Fibroblast of pulmonary artery (primary cell): ENCODE results near the gene PKNOX1.
"Not testable (repeated sequence)": the region's sequence is repeated elsewhere in the genome, so short reads cannot be mapped to it uniquely, and the experiment has no call there.

Experiments used
- DNase-seq: peaks from one replicate; pipeline ENCODE4 v3.0.0-alpha.2; 2010; ENCODE audit warnings: low read depth
- H3K4me3 ChIP-seq: replicated peaks from 2 replicates; pipeline ENCODE4 v1.5.1; 2011; ENCODE audit warnings: low read depth, mild to moderate bottlenecking, control low read depth, low read length, moderate library complexity
- CTCF ChIP-seq: IDR thresholded peaks from 2 replicates; pipeline ENCODE4 v1.5.1; 2011; ENCODE audit warnings: mild to moderate bottlenecking, control low read depth, low read length, inconsistent platforms; ENCODE audit errors: missing control alignments

The PKNOX1 gene

DNA sequence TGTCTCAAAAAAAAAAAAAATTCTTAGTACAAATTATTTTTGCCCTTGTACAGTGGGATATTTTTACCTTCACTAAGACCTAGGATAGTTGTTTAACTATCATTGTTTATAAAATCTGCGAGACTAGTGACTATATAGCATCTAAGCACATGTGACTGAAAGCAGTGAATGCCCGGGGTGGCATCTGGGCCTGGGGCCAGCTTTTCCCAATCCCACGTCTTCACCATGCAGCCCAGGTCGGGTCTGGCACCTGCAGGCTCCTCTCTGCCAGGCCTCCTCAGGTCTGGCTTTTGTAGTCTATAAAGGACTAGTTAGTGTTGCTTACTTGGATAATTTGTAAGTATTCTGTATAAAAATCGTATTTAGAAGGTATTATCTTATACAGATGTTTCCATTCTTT, 60.5 kb downstream of the PKNOX1 start:
- no peak for TF ChIP-seq CTCF
- H3K4me3 ChIP-seq: no peak overlapping the region
- DNase-seq: no peak

DNA sequence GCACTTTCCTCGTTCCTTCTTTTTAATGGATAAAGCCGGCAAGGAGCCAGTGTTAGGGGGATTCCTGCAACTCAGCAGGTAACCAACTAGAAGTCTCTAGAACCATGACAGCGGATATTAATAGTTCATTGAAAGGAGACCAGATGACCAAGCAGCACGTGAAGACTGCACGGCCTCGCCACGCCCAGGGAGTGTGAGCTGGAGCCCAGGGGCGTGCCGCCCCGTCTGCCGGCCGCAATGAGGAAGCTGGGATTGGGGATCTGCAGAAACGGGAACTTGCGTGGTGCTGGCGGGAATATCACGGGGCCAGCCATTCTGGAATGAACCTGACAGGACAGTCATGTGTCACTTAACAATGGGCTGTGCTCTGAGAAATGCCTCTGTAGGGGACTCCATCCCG, 62.5 kb downstream of the PKNOX1 start:
- DNase-seq, H3K4me3 ChIP-seq: not testable (repeated sequence)

DNA sequence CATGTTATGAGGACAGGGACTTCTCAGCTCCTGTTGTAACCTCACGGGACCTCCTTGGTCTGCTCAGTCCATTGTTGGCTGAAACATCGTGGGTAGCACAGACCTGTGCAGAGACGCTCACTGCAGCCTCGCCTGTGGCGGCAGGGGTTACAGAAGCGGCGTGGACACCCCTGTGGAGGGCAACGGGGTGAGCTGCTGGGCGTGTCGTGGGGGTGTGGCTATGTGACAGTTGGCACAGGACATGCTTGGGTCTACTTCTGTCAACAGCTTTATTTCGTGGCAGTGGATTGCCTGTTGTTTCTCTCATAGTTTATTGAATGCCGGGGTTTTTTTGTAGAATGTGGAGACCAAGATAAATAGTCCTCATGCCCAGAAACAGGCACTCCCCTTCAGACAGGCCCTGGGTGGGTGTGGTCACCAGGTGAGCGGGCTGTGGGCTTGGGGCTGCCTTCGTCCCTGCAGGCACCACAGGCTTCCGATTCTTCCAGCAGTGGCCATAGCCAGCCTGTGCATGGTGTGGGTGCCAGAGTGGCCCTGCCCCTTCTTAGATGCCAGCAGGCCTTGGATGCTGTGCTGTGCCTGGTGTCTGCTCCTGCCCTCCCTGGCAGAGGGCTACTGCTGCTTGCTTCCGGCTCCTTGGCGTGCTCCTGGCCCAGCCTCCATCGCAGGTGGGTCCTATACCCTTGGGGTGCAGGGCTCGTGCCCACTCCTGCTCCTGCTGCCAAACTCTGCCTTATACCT, 63.7 kb downstream of the PKNOX1 start:
- not testable (repeated sequence) for DNase-seq, H3K4me3 ChIP-seq

GRCh38 chr21:43038659-43039044, 64.3 kb downstream of the PKNOX1 start:
- DNase-seq, H3K4me3 ChIP-seq: not testable (repeated sequence)

DNA sequence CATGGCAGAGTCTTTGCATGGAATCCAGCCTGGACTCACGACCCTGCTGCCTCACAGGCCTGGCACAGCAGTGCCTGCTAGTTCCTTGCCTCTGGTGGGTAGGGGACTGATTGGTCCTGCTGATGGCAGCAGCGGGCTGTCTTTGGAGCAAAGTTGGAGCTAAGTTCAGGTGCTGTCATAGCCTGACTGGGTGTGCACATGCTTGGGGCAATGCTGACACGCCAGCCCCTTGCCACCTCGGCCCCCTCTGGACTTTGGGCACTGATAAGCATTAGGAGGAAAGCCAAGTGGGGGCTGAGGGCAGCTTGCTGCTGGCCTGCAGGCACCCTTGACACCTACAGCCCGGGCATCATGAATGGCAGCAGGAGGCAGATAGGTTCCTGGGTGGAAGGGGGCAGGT, 67.8 kb downstream of the PKNOX1 start:
- DNase-seq, H3K4me3 ChIP-seq: not testable (repeated sequence)

DNA sequence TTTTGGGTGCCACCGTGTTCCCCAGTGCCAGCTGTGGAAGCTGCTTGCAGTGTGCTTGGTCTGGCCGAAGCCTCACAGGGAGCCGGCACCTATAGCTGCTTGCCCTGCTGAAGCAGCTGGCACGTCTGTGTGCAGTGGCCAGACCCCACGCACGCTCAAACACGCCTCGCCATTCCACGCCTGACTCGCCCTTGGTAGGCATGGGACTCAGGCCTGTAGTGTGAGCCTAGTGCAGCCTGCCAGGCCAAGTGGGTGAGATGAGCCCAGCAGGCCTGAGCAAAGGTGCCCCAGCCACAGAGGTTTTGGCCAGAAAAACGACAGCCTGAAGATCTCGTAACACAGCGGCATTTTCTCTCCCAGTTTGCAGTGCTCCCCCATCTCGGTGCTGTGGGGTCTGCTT, 68.9 kb downstream of the PKNOX1 start:
- H3K4me3 ChIP-seq, DNase-seq: not testable (repeated sequence)

GRCh38 chr21:43044547-43044946, 70.2 kb downstream of the PKNOX1 start:
- not testable (repeated sequence) for DNase-seq, H3K4me3 ChIP-seq

DNA sequence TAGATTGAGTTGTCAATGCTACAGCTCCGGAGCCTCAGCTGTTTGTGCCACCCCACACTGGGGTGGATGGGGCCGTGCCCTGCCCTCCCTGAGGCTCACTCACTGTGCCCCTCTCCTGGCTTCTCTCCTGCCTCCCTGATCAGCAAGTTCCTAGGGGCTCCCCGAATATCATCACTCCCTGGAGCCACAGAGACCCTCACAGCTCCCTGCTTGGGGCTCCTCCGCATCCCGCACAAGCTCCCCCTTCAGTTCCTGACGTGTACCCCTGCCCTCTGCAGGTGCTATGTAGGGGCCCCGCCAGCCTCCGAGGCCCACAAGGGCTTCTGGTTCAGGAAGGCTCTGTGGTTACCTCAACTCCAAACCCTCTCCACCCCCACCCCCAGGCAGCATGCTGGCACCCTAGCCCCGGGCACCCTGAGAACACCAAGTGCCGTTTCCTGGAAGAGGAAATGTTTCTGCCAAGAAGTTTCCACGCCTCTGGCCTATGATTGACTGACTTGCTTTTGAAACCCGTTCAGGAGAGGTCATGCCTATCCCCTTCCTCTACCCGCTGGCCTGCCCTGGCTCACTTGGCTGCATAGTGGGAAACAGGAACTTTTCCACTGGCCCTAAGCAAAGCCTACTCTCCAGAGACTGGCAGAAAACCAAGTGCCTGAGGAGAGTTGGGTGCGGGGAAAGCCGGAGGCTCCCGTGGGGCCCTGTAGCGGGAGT, 71.0 kb downstream of the PKNOX1 start:
- H3K4me3 ChIP-seq, DNase-seq: not testable (repeated sequence)

- not testable (repeated sequence) for DNase-seq, H3K4me3 ChIP-seq
Observed at GRCh38 chr21:43045876-43046821, 71.8 kb downstream of the PKNOX1 start.

DNA sequence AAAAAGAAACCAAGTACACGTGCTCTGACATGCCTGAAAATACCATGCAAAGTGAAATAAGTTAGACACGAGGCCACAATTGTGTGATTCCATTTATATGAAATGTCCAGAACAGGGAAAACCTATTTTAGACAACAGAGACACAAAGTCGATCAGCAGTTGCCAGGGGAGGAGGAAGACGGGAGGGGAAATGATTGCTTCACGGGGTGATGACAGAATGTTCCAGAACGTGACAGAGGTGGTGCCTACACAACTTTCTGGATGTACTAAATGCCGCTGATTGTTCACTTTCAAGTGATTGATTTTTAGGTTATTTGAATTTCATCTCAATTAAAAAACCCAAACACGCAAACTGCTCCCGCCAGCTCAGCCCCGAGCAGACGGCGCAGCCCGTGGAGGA, 78.8 kb downstream of the PKNOX1 start:
- not testable (repeated sequence) for DNase-seq, H3K4me3 ChIP-seq

DNA sequence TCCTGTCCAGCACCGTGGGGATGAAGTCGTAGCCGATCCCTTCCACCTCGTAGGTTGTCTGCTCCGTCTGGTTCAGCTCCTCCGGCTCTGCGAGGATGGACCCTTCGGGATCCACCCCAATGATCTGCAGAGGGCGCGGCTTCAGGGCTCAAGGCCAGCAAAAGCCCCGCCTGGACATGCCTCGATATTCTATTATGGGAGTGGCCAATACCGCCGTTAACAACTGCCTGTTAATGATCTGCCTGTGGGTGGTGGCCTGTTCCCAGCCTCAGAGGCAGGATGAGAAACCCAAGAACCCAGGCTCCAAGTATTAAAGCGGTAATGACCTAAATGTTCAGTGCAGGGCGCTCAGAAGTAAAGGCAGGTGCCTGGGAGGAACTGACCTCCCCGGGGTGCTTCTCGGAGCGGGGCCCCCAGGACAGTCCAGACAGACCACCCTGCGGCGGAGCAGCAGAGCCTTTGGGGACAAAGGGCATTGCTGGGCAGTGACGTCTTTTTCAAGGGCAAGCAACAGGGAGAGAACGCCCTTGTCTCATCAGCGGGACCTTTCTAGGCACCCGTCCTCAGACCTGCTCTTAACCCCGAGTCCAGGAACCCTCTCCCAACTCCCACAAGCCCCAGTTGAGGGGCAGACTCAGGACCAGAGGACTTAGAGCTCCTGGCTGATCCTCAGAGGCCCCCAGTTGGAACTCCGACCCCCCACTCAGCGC, 88.7 kb downstream of the PKNOX1 start:
- not testable (repeated sequence) for H3K4me3 ChIP-seq

GRCh38 chr21:43064265-43064917, 90.0 kb downstream of the PKNOX1 start:
- not testable (repeated sequence) for DNase-seq, H3K4me3 ChIP-seq

More for the DNA sequence above, 88.7 kb downstream of the PKNOX1 start:
- not testable (repeated sequence) for DNase-seq

- H3K4me3 ChIP-seq, DNase-seq: not testable (repeated sequence)
Observed at GRCh38 chr21:43065991-43066390, 91.6 kb downstream of the PKNOX1 start.

GRCh38 chr21:43066690-43067089, 92.3 kb downstream of the PKNOX1 start:
- not testable (repeated sequence) for DNase-seq, H3K4me3 ChIP-seq

DNA sequence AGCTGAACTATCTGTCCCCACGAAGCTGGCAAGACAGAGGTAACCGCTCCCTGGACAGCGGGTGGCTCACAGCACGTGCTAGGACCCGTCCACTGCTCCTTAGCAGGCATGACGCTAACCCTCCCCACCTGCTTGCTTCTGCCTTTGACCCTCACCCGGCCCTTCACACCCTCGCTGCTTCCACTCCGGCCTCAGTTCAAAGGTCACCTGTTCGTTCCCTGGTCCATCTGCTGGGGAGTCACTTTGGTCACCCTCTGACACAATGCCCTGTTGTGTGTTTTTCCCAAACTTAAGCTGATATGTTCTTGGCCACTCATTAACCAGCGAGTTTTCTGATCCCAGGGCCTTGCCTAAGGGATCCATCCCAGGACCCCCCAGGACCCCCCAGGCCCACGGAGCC, 93.7 kb downstream of the PKNOX1 start:
- not testable (repeated sequence) for DNase-seq, H3K4me3 ChIP-seq

DNA sequence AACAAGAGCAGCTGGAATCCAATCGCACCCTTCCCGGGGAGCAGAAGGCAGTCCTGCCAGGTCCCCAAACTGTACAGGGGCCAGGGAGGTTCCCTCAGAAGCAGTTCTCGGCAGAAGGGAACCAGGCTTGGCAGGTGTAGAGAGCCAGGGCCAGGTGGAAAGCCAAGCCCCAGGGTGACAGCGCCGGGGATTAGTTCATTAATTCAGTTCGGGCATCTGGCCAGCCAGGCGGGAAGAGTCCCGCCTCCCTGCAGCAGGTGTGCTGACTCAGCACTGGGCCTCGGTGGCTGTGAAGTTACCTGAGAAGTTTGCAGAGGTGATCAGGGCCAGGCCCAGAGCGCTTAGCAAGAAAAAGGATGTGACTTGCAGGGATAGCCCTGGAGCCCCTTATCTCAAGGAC, 95.3 kb downstream of the PKNOX1 start:
- not testable (repeated sequence) for DNase-seq

GRCh38 chr21:43072742-43073141, 98.4 kb downstream of the PKNOX1 start:
- not testable (repeated sequence) for H3K4me3 ChIP-seq, DNase-seq

More for the DNA sequence above, 95.3 kb downstream of the PKNOX1 start:
- H3K4me3 ChIP-seq: not testable (repeated sequence)
